NCI-H146 treated with DMSO at 0.1 percent for 48 hours (cell line): ENCODE measurements around the gene EMILIN2.
"Not testable (repeated sequence)": the region's sequence is repeated elsewhere in the genome, so short reads cannot be mapped to it uniquely, and the experiment has no call there.

ENCODE experiments used
- DNase-seq: peaks from one replicate; lab custom pipeline; 2025; ENCODE audit not compliant: unreplicated experiment; lab: John Stamatoyannopoulos, UW

EMILIN2 gene

DNA sequence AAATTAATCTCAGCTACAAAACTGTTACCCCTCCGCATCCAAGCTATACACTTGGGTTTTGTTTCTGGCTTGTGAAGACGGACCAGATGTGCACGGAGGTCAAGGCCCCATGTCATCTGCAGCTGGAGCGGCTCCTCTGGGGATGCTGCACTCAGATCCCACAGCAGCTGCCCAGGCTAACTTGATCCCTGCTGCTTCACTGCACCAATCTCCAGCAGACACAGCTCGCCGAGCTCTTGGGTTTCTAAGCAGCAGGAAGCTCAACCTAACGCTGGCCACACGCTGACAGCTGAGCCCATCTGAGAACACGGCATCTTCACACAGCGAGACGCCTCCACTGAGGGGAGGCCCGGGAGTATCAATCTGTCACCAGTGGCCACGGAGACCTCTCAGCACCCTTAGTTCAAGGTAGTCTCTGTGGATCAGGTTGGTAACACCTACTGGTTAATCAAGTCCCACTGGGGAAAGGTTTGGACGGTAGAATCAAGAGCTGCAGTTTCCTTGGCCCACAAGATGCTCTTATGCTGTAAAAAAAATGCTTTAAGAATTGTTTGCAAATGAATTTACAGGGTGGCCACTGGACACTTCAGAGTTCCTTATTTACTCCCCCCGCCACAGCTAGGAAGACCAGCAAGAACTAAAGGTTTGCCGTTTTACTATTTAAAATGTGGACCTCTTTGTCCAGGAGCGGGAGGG, 67.5 kb downstream of the EMILIN2 start:
- DNase-seq: no peak

GRCh38 chr18:2914881-2915240, 68.1 kb downstream of the EMILIN2 start:
- DNase-seq: no peak

- not testable (repeated sequence) for DNase-seq
These were observed 68.7 kb downstream of the EMILIN2 start for GRCh38 chr18:2915486-2915885.

- DNase-seq: no peak
These were observed 69.4 kb downstream of the EMILIN2 start for GRCh38 chr18:2916184-2916583.

DNA sequence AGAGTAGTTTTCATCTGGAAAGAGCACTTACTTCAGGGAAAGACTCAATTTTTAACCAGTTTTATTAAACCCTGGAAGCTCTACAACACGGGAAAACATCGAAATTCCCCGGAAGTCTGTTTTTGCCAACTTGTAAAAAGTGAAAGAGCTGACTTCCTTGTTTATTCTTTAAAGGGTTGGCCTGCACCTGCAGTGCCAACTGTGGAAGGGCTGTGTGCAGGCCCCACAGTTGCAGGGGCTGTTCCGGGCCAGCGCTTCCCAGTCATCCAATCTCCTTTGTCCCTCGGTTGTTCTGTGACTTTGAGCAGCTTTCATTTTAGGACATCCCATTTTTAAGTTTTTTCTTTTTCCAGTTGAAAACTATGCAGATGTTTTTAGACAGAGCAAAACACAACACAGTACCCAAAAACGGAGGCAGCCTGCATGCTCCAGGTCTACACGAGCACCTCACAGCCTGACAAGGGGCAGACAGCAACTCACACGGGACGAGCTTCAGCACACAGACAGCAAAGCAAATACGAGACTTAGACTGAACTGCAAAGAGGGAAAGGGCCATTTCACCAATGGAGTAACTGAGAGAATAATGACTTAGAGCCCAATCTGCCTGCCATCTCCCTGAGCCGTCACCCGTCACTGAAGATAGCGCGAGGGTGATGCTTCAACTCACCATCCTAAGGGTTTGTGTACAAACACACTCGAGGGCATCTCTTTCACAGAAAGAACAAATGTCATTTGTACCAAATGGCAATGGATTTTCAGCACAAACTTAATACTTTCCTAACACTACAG, 70.6 kb downstream of the EMILIN2 start:
- no peak for DNase-seq

- no peak for DNase-seq
These were observed 72.2 kb downstream of the EMILIN2 start for GRCh38 chr18:2918761-2919550.

DNA sequence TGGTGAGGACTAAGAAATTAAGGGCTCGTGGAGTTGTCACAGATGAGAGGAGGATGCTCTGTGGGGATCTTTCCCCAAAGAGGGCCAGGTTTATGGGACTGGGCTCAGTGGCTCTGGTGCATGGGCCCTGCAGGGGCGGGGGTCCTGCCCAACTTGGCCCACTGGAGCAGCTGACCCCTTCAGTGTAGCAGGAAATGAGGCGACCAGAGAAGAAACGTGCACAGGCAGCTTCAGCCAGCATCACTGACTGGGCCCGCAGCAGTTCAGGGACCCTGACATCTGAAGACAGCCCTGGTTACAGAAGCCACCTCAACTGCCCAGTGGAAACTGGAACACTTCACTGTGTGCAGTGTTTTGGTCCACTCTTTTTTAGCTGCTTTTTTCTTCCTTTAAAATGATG, 72.8 kb downstream of the EMILIN2 start:
- DNase-seq: no peak

GRCh38 chr18:2920027-2920426, 73.2 kb downstream of the EMILIN2 start:
- DNase-seq: no peak

DNA sequence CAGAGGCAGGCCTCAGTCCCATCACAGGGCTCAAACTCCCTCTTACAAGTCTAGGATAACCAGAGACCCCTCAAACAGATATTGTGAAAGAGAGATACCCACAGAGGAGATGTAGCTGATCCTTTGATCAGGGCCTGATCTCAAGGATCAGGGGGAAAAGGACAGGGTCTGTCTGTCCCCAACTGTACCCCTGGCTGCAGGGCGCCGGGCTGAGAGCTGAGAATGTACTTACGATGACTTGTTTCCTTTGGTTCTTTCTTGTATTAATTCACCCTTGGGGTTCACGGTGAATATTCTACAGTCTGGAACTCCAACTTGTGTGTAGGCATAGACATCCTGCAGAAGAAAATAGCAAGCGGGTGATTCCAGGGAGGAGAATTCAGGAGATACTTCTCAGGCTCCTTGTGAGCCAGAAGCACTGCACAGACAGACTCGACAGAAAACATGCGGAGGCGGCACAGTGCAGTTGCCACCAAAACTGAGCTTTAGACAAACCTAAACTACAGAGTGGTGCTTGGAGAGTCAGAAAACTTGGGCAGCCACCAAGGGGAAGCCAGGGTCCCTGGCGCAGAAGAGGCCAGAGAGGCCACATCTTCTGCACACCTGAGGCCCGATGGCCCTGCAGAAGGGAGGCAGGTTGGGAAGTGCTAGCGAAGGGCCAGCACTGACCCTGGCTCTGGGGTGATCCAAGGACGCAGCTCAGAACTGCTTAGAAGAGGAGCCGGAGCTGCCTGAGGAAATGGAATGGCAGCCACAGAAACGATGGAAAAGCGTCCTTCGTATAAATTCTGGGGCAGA, 73.9 kb downstream of the EMILIN2 start:
- no peak for DNase-seq

DNA sequence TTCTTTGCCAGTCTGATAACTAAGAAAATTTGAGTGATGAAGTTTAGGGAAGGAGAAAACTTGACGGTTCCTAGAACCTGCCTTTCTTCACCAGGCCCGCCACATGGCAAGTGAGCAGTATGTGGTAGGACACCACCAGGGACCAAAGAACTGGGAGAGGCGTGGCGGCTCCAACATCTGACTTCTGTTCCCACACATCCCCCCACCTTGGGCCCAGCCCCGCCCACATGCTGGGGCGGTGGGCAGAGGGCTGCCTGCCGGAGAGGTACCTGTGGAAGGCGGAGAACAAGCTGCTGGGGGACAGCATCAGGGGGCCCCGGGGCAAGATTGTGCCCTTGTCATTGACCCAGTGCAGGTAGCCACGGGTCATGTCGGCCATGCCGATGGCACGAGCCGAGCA, 75.0 kb downstream of the EMILIN2 start:
- DNase-seq: no peak

DNA sequence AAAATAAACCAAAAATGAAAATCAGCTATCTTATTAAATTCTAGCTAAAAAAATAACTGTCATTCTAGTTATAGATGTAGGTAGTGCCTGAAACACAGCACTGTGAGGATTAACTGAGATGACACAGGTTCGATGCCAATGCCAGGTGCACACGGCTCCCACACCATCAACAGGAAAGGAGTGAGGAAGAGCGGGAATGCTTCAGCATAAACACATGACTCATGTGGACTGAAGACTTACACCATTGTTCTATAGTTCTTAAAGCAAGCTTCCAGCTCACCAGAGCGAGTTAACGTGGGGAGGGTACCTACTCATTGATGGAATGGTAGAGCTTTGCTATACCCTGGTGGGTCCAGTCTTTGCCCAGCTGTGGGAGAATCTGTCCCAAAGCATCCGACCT, 76.7 kb downstream of the EMILIN2 start:
- DNase-seq: no peak

DNA sequence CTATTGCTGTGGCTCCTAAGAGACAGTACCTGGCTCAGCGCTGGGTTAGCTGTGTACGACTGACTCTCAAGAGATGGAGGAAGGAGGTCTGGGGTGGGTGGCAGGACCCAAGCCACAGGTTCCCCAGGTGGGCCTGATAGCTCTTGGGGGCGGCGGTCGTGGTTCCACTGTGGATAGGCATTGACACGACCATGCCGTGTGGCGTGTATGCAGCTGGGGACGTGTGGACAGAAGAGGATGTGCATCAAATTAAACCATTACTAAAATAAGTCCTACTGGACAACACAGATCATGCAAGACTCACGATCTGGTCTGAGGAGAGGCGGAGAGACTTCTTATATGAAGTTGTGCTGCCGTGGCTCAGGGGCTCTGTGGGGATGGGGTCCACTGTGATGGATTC, 78.1 kb downstream of the EMILIN2 start:
- DNase-seq: no peak

DNA sequence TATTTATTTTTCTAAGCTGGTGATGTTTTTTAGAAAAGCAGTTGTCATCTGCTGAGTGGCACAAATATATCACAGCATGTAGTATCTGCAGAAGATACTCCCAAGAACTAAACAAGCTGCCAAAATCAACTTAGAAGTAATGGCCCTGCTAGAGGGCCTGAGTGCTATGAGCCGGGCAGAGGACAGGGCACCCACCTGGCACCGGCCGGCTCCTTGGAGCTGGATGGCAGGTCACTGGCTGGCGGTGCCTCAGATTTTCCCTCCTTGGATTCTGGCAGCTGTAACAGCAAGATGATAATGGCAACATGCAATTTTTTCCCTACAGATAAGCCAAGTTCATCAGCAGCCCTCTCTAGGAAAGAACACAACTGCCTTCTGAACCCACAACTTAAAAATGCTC, 79.7 kb downstream of the EMILIN2 start:
- no peak for DNase-seq

DNA sequence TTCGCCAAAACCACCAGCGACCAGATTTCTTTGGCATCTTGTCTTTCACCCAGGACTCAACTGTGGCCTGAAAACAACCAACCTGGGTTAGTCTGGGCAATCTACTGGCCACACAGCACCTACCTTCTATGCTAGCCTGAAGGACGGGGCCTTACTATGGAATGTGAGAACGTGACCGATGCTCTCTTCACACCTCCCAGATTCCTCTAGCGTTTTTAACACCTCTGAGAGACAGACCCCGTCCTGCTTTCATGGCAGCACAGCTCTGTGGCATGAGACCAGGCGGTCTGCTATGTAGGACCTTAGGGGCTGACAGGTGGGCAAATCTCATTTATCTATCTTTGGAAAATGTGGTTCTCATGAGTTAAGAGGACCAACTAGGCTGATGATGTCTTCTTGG, 80.9 kb downstream of the EMILIN2 start:
- no peak for DNase-seq

DNA sequence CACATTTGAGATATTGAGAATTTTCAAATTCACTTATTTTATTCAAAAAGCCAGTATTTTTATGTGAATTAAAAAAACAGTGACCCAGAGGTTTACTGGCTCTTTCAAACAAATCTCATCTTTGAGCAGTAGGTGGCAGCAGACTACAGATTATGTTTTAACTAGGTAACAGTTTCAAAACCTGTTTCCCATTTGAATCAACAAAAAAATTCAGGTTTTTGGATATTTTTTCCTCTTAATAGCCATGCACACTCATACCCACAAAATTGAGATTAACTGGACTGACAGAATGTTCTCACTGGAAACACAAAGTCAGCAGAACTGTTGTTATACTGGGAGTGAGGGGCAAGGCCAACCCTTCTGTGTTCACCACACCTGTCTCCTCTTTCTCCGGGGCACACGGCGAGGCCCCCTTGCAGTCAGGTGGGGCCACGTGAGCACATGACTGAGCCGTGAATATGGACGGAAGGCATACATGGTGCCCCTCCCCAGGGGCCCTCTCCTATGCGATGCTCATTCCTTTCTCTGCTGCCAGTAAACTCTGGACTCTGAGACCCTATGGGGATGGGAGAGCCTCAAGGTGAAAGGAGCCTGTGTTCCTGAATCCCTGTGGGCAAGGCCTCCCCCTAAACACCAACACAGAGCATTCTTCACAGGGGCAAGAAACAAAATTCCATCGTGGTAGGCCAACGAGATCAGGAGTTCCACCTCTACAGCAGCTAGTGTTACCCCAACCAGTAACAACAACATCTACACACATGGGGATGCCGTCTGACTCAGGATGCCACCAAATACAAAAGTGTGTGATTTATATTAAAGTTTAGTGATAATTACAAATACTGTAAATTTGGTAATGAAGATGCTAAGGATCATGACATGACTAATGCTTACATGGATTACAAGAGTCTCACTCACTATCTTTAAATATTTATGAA, 85.7 kb downstream of the EMILIN2 start:
- DNase-seq: peak; percentile 41

DNA sequence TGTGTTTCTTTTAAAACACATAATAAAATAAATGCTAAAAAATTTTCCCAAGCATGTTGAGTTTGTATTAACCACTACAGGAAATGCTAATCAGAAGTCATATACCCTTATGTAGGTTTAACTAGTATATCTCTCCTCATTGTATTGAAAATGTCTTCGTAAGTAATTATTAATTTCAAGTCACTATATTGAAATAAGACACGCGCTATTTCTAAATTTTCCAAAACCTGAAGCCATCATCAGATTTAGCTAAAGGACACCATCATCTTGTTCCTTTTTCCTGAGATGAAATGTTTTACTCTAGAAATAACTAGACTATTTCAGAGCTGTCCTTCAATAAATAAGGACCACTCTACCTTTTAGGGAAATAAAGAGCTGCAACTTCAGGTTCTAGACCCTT, 87.2 kb downstream of the EMILIN2 start:
- no peak for DNase-seq

DNA sequence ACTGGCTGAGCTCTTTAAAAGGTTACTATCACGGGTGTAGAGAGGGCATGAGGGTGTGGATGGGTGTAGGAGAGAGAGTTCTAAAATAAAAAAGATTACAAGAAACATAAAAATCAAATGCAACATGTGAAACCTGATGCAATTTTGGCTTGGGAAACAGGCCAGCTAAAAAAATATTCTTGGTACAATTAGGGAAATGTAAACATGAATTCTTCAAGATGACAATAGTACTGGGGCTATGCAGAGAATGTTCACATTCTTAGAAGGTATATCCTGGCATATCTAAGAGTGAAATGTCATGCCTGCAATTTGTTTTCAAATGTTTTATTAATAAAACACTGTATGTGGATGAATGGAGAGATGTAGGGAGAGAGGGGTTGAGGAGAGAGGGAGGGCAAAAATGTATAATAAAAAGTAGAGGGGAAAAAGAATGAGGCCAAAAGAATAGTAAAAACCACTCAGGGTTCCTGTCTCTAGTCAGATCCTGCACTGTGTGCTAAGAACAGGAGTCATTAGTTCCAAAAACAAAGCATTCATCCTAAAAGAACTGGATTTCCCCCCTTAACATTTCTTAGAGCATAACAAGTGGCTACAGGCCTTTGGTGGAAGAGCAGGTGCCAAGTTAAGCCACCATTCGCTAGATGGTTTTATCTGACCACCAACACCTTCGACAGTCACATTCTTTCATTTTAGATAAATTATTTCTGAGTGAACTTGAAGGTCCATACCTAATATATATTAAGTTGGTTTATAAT, 88.8 kb downstream of the EMILIN2 start:
- DNase-seq: no peak

DNA sequence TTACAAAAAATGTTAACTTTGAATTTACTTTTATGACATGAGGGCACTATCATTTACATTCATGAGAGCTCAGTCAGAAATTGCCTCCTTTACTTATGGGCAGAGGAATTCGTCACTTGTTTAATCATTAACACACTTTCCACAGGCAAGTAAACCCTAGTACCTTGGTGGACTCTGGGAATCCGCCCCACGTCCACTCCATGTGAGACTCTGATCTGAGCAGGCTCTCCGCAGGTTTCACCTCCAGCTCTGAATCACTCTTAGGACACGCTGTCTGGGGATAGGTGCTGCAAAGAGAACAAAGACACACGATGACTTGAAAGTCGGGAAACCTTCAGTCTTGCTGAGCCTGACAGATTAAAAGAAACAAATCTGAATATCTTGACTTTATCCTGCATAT, 92.5 kb downstream of the EMILIN2 start:
- no peak for DNase-seq

DNA sequence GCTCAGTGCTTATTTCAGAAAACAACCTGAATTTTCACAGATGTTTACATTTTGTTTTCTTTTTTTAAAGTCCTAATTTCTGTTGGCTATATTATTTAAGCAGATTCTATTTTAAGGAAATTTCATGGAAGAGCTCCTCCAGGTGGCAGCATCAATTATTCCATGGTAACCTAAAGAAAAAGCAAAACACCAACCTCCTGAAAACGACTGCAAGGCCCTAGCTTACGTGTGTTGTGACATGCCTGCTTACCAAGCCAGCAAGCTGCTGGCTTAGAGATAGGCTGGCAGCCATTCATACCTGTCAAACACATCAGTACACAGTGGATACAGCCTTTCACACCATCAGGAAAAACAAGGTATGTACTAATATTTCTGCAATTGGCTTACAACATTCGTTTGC, 101.2 kb downstream of the EMILIN2 start:
- DNase-seq: no peak
